ENCODE measurements around the gene ST6GALNAC5.

The ST6GALNAC5 gene

DNA sequence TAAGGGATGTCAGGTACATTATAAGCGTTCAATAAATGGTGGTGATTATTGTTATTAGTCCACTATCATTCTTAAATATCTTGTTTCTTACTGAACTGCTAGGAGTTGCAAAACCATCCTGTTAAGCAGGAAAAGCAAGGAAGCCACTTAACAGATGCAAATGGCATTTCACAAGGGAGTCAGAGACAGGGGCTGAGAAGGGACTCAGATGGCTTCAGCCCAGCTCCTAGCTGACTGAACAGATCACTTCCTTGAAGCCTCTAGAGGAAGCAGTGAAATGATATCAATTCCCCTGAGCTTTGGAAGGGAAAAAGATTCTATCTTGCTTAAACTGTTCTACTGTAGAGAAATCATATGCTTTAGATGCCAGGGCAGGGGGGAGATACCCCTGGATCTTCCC is 151.5 kb downstream of the ST6GALNAC5 start:
- no peak overlapping the region for H3K27ac ChIP-seq (ENCODE audit: insufficient read depth in 1 of 2, low read depth in 1 of 2, low read length in 2 of 2, poor library complexity in 1 of 2, severe bottlenecking in 2 of 2)
- H3K4me1 ChIP-seq (ENCODE audit: control extremely low read depth in 1 of 4, control insufficient read depth in 4 of 4, insufficient read depth in 4 of 4, low read length in 3 of 4), result no peaks in the 10 kb centered on the region
- no CpG with 5 or more reads among the region's 1 CpG for WGBS (ENCODE audit: insufficient coverage)
- no peak for DNase-seq
- POLR2A ChIA-PET, result interaction anchor here (0.6 kb wide), 1 partner anchor 1320 kb away, joined by 3 read pairs; no protein-coding TSS in a partner anchor
- no peak overlapping the region for H3K4me3 ChIP-seq (ENCODE audit: control insufficient read depth in 1 of 7, extremely low read depth in 1 of 7, insufficient read depth in 4 of 7, low read depth in 2 of 7, low read length in 6 of 7)
- CTCF ChIA-PET, result no interaction called here
- H3K36me3 ChIP-seq (ENCODE audit: control insufficient read depth in 4 of 4, insufficient read depth in 4 of 4, low read length in 3 of 4), result no peaks in the 10 kb centered on the region
- peaks cover 0 to 3% (median 0%) of the 10 kb centered on the region in 5 experiments for H3K27me3 ChIP-seq (replicated peaks in 2 of 5; ENCODE audit: control insufficient read depth in 4 of 5, insufficient read depth in 5 of 5, low read length in 4 of 5)
- H3K9me3 ChIP-seq (ENCODE audit: control extremely low read depth in 1 of 5, control insufficient read depth in 4 of 5, insufficient read depth in 2 of 5, low read depth in 1 of 5, low read length in 4 of 5), result no peaks in the 10 kb centered on the region

DNA sequence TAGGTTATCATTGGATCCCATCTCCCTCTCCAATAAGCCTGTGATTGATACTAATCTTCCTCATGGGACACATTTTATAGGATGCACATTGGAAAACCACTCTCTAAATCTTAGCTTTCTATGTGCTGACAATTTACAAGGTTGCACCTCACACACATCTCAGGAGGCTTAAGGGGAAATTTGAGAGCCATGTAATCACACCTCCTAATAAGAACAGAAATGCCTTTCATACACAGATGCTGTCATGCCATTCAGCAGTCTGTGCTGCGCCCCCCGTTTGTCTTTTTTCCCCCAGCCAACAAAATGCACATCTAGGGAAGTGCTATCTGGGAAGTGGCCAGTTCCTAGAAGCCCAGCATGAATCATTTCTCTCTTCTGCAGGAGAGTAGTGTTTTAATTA is 154.5 kb downstream of the ST6GALNAC5 start:
- H3K27ac ChIP-seq (ENCODE audit: insufficient read depth in 1 of 2, low read depth in 1 of 2, low read length in 2 of 2, poor library complexity in 1 of 2, severe bottlenecking in 2 of 2), result no peak overlapping the region
- H3K4me3 ChIP-seq (ENCODE audit: control insufficient read depth in 1 of 7, extremely low read depth in 1 of 7, insufficient read depth in 4 of 7, low read depth in 2 of 7, low read length in 6 of 7), result no peak overlapping the region
- CTCF ChIA-PET, result no interaction called here
- no peaks in the 10 kb centered on the region for H3K27me3 ChIP-seq (replicated peaks in 2 of 5; ENCODE audit: control insufficient read depth in 4 of 5, insufficient read depth in 5 of 5, low read length in 4 of 5)
- H3K4me1 ChIP-seq (ENCODE audit: control extremely low read depth in 1 of 4, control insufficient read depth in 4 of 4, insufficient read depth in 4 of 4, low read length in 3 of 4), result no peaks in the 10 kb centered on the region
- 100% methylated on average over 2 of the region's 2 CpGs for WGBS (ENCODE audit: insufficient coverage)
- H3K9me3 ChIP-seq (ENCODE audit: control extremely low read depth in 1 of 5, control insufficient read depth in 4 of 5, insufficient read depth in 2 of 5, low read depth in 1 of 5, low read length in 4 of 5), result no peaks in the 10 kb centered on the region
- POLR2A ChIA-PET, result no interaction called here
- DNase-seq, result no peak
- no peaks in the 10 kb centered on the region for H3K36me3 ChIP-seq (ENCODE audit: control insufficient read depth in 4 of 4, insufficient read depth in 4 of 4, low read length in 3 of 4)

DNA sequence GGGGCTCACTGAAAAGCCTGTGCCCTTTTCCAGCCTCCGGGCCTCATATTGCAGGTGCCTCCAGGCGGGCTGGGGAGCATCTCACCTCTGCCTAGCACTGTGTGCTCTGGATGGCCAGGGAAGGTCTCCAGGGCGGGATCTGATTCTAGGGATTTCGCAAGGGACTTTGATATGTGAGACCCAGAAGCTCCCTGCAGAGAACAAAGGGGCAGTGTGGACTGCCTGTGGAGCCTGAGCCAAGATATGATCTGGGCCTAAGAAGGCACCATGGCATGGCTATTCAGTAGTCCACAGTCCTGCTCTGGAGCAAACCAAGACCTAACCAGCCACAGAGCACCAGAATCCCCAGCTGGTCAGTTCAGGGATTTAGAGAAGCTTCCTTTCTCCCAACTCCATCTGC is 157.2 kb downstream of the ST6GALNAC5 start:
- H3K4me3 ChIP-seq (ENCODE audit: control insufficient read depth in 1 of 7, extremely low read depth in 1 of 7, insufficient read depth in 4 of 7, low read depth in 2 of 7, low read length in 6 of 7), result no peak overlapping the region
- H3K36me3 ChIP-seq (ENCODE audit: control insufficient read depth in 4 of 4, insufficient read depth in 4 of 4, low read length in 3 of 4), result no peaks in the 10 kb centered on the region
- POLR2A ChIA-PET, result no interaction called here
- CTCF ChIA-PET, result interaction anchor here (1.3 kb wide), 1 partner anchor 10 kb away, joined by 4 read pairs; no protein-coding TSS in a partner anchor
- WGBS (ENCODE audit: insufficient coverage), result 97% methylated on average over 4 of the region's 4 CpGs
- H3K9me3 ChIP-seq (ENCODE audit: control extremely low read depth in 1 of 5, control insufficient read depth in 4 of 5, insufficient read depth in 2 of 5, low read depth in 1 of 5, low read length in 4 of 5), result no peaks in the 10 kb centered on the region
- H3K4me1 ChIP-seq (ENCODE audit: control extremely low read depth in 1 of 4, control insufficient read depth in 4 of 4, insufficient read depth in 4 of 4, low read length in 3 of 4), result no peaks in the 10 kb centered on the region
- H3K27ac ChIP-seq (ENCODE audit: insufficient read depth in 1 of 2, low read depth in 1 of 2, low read length in 2 of 2, poor library complexity in 1 of 2, severe bottlenecking in 2 of 2), result no peak overlapping the region
- no peaks in the 10 kb centered on the region for H3K27me3 ChIP-seq (replicated peaks in 2 of 5; ENCODE audit: control insufficient read depth in 4 of 5, insufficient read depth in 5 of 5, low read length in 4 of 5)
- no peak for DNase-seq

DNA sequence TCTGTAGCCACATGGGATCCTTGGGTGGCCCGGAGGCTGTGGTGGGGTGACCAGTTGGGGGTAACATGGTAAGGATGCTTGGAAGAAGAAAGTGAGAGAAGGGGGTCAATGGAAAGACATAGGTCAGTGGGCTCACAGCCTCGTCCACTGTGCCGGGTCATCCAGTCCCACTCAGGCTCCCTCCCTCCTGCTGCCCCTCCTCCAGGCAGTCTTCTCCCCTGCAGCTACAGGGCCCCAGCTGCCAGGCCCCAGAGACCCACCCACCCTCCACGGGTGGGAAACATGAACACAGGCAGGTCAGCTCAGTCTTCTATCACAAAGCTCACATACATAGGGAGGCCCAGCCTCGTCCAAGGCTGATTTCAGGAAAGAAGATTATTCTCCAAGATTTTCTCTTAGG is 158.3 kb downstream of the ST6GALNAC5 start:
- Histone ChIP-seq H3K27ac (ENCODE audit: insufficient read depth in 1 of 2, low read depth in 1 of 2, low read length in 2 of 2, poor library complexity in 1 of 2, severe bottlenecking in 2 of 2) (no peak overlapping the region), H3K4me3 (ENCODE audit: control insufficient read depth in 1 of 7, extremely low read depth in 1 of 7, insufficient read depth in 4 of 7, low read depth in 2 of 7, low read length in 6 of 7) (no peak overlapping the region), H3K9me3 (ENCODE audit: control extremely low read depth in 1 of 5, control insufficient read depth in 4 of 5, insufficient read depth in 2 of 5, low read depth in 1 of 5, low read length in 4 of 5) (no peaks in the 10 kb centered on the region), H3K4me1 (ENCODE audit: control extremely low read depth in 1 of 4, control insufficient read depth in 4 of 4, insufficient read depth in 4 of 4, low read length in 3 of 4) (no peaks in the 10 kb centered on the region), H3K36me3 (ENCODE audit: control insufficient read depth in 4 of 4, insufficient read depth in 4 of 4, low read length in 3 of 4) (no peaks in the 10 kb centered on the region), H3K27me3 (replicated peaks in 2 of 5; ENCODE audit: control insufficient read depth in 4 of 5, insufficient read depth in 5 of 5, low read length in 4 of 5) (no peaks in the 10 kb centered on the region)
- 95% methylated on average over 4 of the region's 5 CpGs for WGBS (ENCODE audit: insufficient coverage)
- POLR2A ChIA-PET, result no interaction called here
- DNase-seq, result no peak
- CTCF ChIA-PET, result no interaction called here

DNA sequence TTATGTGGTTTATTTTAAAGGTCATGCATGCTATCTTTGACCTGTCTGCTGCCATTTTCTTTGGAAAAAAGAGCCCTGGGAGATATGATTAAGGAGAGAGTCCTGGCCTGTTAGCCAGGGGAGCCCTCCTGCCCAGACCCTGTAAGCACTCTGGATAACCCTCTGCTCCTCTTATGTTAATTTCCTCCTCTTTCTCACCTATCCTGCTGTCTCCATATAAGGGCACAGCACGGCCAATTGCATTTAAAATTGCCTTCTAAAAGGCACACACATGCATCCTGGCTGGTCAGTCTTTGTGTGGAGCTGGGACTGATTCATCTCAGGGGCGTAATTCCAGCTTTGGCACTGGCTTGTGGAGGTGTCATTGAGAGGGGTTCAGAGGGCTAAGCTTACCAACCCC is 158.9 kb downstream of the ST6GALNAC5 start:
- CTCF ChIA-PET, result no interaction called here
- Histone ChIP-seq H3K27ac (ENCODE audit: insufficient read depth in 1 of 2, low read depth in 1 of 2, low read length in 2 of 2, poor library complexity in 1 of 2, severe bottlenecking in 2 of 2) (no peak overlapping the region), H3K4me1 (ENCODE audit: control extremely low read depth in 1 of 4, control insufficient read depth in 4 of 4, insufficient read depth in 4 of 4, low read length in 3 of 4) (no peaks in the 10 kb centered on the region), H3K36me3 (ENCODE audit: control insufficient read depth in 4 of 4, insufficient read depth in 4 of 4, low read length in 3 of 4) (no peaks in the 10 kb centered on the region), H3K27me3 (replicated peaks in 2 of 5; ENCODE audit: control insufficient read depth in 4 of 5, insufficient read depth in 5 of 5, low read length in 4 of 5) (no peaks in the 10 kb centered on the region), H3K9me3 (ENCODE audit: control extremely low read depth in 1 of 5, control insufficient read depth in 4 of 5, insufficient read depth in 2 of 5, low read depth in 1 of 5, low read length in 4 of 5) (no peaks in the 10 kb centered on the region), H3K4me3 (ENCODE audit: control insufficient read depth in 1 of 7, extremely low read depth in 1 of 7, insufficient read depth in 4 of 7, low read depth in 2 of 7, low read length in 6 of 7) (no peak overlapping the region)
- no peak for DNase-seq
- 100% methylated on average over 2 of the region's 2 CpGs for WGBS (ENCODE audit: insufficient coverage)
- POLR2A ChIA-PET, result no interaction called here

DNA sequence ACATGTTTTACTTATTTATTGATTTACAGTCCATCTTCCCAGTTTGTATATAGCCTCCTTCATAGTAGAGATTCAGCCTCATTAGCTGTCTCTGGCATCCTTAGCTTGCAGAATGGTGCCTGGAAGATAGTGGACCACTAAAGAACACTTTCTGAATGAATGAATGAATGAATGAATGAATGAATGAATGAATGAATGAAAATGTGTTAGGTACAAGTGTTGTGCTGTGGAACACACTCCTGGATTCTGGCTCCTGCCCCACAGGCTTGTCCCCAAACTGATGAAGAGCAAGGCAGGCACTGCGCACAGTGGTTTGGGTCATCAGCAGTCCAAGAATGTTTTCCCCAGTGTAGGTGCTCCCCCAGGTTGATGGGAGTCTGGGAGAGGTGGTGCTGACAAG is 159.4 kb downstream of the ST6GALNAC5 start:
- Histone ChIP-seq H3K9me3 (ENCODE audit: control extremely low read depth in 1 of 5, control insufficient read depth in 4 of 5, insufficient read depth in 2 of 5, low read depth in 1 of 5, low read length in 4 of 5) (no peaks in the 10 kb centered on the region), H3K36me3 (ENCODE audit: control insufficient read depth in 4 of 4, insufficient read depth in 4 of 4, low read length in 3 of 4) (no peaks in the 10 kb centered on the region), H3K27me3 (replicated peaks in 2 of 5; ENCODE audit: control insufficient read depth in 4 of 5, insufficient read depth in 5 of 5, low read length in 4 of 5) (no peaks in the 10 kb centered on the region), H3K27ac (ENCODE audit: insufficient read depth in 1 of 2, low read depth in 1 of 2, low read length in 2 of 2, poor library complexity in 1 of 2, severe bottlenecking in 2 of 2) (no peak overlapping the region), H3K4me3 (ENCODE audit: control insufficient read depth in 1 of 7, extremely low read depth in 1 of 7, insufficient read depth in 4 of 7, low read depth in 2 of 7, low read length in 6 of 7) (no peak overlapping the region), H3K4me1 (ENCODE audit: control extremely low read depth in 1 of 4, control insufficient read depth in 4 of 4, insufficient read depth in 4 of 4, low read length in 3 of 4) (no peaks in the 10 kb centered on the region)
- no CpG with 5 or more reads among the region's 1 CpG for WGBS (ENCODE audit: insufficient coverage)
- POLR2A ChIA-PET, result no interaction called here
- CTCF ChIA-PET, result no interaction called here
- DNase-seq, result no peak

DNA sequence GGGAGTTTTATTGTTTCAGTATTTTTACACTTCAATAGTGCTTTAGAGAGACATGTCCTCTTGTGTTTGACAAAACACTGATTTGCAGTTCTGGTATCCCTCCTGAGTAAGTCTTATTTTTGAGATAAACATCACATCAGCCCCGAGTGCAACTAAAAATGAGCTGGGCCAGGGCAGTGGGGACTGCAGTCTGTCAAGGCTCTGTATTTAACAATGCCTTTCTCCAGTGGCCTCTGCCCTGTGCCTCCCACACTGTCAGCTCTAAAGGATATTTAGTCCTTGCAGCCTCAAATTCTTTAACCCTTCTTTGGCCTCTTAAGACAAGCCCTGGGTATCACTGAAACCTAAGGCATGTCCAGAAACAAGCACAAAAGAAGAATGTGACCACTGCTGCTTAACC is 160.6 kb downstream of the ST6GALNAC5 start:
- 100% methylated on average over 1 of the region's 1 CpG for WGBS (ENCODE audit: insufficient coverage)
- POLR2A ChIA-PET, result no interaction called here
- DNase-seq, result no peak

More for the DNA sequence above, 160.6 kb downstream of the ST6GALNAC5 start:
- H3K4me3 ChIP-seq (ENCODE audit: control insufficient read depth in 1 of 7, extremely low read depth in 1 of 7, insufficient read depth in 4 of 7, low read depth in 2 of 7, low read length in 6 of 7), result no peak overlapping the region
- H3K27me3 ChIP-seq (replicated peaks in 2 of 5; ENCODE audit: control insufficient read depth in 4 of 5, insufficient read depth in 5 of 5, low read length in 4 of 5), result no peaks in the 10 kb centered on the region
- no peaks in the 10 kb centered on the region for H3K4me1 ChIP-seq (ENCODE audit: control extremely low read depth in 1 of 4, control insufficient read depth in 4 of 4, insufficient read depth in 4 of 4, low read length in 3 of 4)
- no peaks in the 10 kb centered on the region for H3K36me3 ChIP-seq (ENCODE audit: control insufficient read depth in 4 of 4, insufficient read depth in 4 of 4, low read length in 3 of 4)
- H3K9me3 ChIP-seq (ENCODE audit: control extremely low read depth in 1 of 5, control insufficient read depth in 4 of 5, insufficient read depth in 2 of 5, low read depth in 1 of 5, low read length in 4 of 5), result no peaks in the 10 kb centered on the region
- CTCF ChIA-PET, result no interaction called here
- H3K27ac ChIP-seq (ENCODE audit: insufficient read depth in 1 of 2, low read depth in 1 of 2, low read length in 2 of 2, poor library complexity in 1 of 2, severe bottlenecking in 2 of 2), result no peak overlapping the region

All from common myeloid progenitor, CD34-positive (primary cell).